ACC112 (cell line): ENCODE measurements around the gene ZNF486.
"Not testable (repeated sequence)": the region's sequence is repeated elsewhere in the genome, so short reads cannot be mapped to it uniquely, and the experiment has no call there.

Source experiments
- H2AFZ ChIP-seq: fragments of 200-600 bp; sonication (generic); one replicate; pipeline ENCODE4 v1.6.0; 2017; ENCODE audit warnings: antibody characterized with exemption, low read length; ENCODE audit not compliant: unreplicated experiment
- H3K27ac ChIP-seq: fragments of 200-600 bp; sonication (generic); 2 replicates; pipeline ENCODE4 v1.5.1; 2014; ENCODE audit warnings: low read depth, mild to moderate bottlenecking, antibody characterized with exemption, low read length, moderate library complexity
- H3K27me3 ChIP-seq: fragments of 200-600 bp; sonication (generic); 2 replicates; pipeline ENCODE4 v1.6.1; 2014; ENCODE audit warnings: mild to moderate bottlenecking, antibody characterized with exemption, low read length, moderate library complexity, mixed read lengths; ENCODE audit not compliant: insufficient read depth
- H3K36me3 ChIP-seq: fragments of 200-600 bp; sonication (generic); 2 replicates; pipeline ENCODE4 v1.6.1; 2016; ENCODE audit warnings: mild to moderate bottlenecking, antibody characterized with exemption, low read length, moderate library complexity, mixed read lengths; ENCODE audit not compliant: insufficient read depth
- H3K4me1 ChIP-seq: fragments of 200-600 bp; sonication (generic); one replicate; pipeline ENCODE4 v1.6.1; 2016; ENCODE audit warnings: low read length, mixed read lengths; ENCODE audit not compliant: insufficient read depth, unreplicated experiment, control insufficient read depth
- H3K4me3 ChIP-seq: fragments of 200-600 bp; sonication (generic); 2 replicates; pipeline ENCODE4 v1.5.1; 2014; ENCODE audit warnings: mild to moderate bottlenecking, low read depth, low read length
- H3K79me2 ChIP-seq: fragments of 200-600 bp; sonication (generic); one replicate; pipeline ENCODE4 v1.6.0; 2016; ENCODE audit warnings: low read length; ENCODE audit not compliant: control insufficient read depth, unreplicated experiment, insufficient read depth

ZNF486 gene

GRCh38 chr19:20165971-20166592 lies 932 bp upstream of the ZNF486 start:
- Histone ChIP-seq H3K36me3 (0 out of 2 replicates have a peak, but pooled peaks cover 6% of the 10 kb centered on the region), H3K27me3 (no peaks in the 10 kb centered on the region), H3K4me3 (no peak overlapping the region), H3K4me1 (no peaks in the 10 kb centered on the region), H3K79me2 (peaks cover 21% of the 10 kb centered on the region), H3K27ac (no peak overlapping the region), H2AFZ (no peak overlapping the region)

GRCh38 chr19:20167651-20168122 lies 673 bp downstream of the ZNF486 start:
- Histone ChIP-seq H3K36me3 (peaks cover 13% of the 10 kb centered on the region), H3K27ac (peak overlapping the region; percentile 82), H3K27me3 (no peaks in the 10 kb centered on the region), H2AFZ (peak overlapping the region; percentile 70), H3K79me2 (peaks cover 23% of the 10 kb centered on the region), H3K4me3 (peak overlapping the region; percentile 88), H3K4me1 (no peaks in the 10 kb centered on the region)

GRCh38 chr19:20171285-20171684 lies 4.3 kb downstream of the ZNF486 start:
- Histone ChIP-seq H3K27me3 (no peaks in the 10 kb centered on the region), H3K4me1 (no peaks in the 10 kb centered on the region), H3K27ac (no peak overlapping the region), H3K79me2 (peaks cover 33% of the 10 kb centered on the region), H3K36me3 (peaks cover 13% of the 10 kb centered on the region), H3K4me3 (no peak overlapping the region), H2AFZ (no peak overlapping the region)

- not testable (repeated sequence) for H3K36me3 ChIP-seq, H3K27me3 ChIP-seq, H3K4me3 ChIP-seq, H2AFZ ChIP-seq, H3K4me1 ChIP-seq, H3K27ac ChIP-seq
- peaks cover 13% of the 10 kb centered on the region for H3K79me2 ChIP-seq
Measured at GRCh38 chr19:20175848-20176247, 8.8 kb downstream of the ZNF486 start.

GRCh38 chr19:20179956-20180355 lies 12.9 kb downstream of the ZNF486 start:
- not testable (repeated sequence) for H3K36me3 ChIP-seq, H3K4me3 ChIP-seq, H3K4me1 ChIP-seq, H2AFZ ChIP-seq, H3K27ac ChIP-seq, H3K27me3 ChIP-seq, H3K79me2 ChIP-seq

- no peak overlapping the region for H2AFZ ChIP-seq
- no peaks in the 10 kb centered on the region for H3K27me3 ChIP-seq
- H3K79me2 ChIP-seq: no peaks in the 10 kb centered on the region
- no peak overlapping the region for H3K27ac ChIP-seq
- no peaks in the 10 kb centered on the region for H3K36me3 ChIP-seq
- no peaks in the 10 kb centered on the region for H3K4me1 ChIP-seq
- H3K4me3 ChIP-seq: no peak overlapping the region
Measured at GRCh38 chr19:20182222-20182785, 15.3 kb downstream of the ZNF486 start.

- Histone ChIP-seq H3K36me3 (peaks cover 19% of the 10 kb centered on the region), H3K27me3 (no peaks in the 10 kb centered on the region), H3K27ac (no peak overlapping the region), H3K4me3 (no peak overlapping the region), H3K79me2 (no peaks in the 10 kb centered on the region), H2AFZ (no peak overlapping the region), H3K4me1 (no peaks in the 10 kb centered on the region)
Measured at GRCh38 chr19:20186174-20186573, 19.2 kb downstream of the ZNF486 start.

GRCh38 chr19:20197747-20198146 lies 30.7 kb downstream of the ZNF486 start:
- H3K79me2 ChIP-seq: no peaks in the 10 kb centered on the region
- H3K4me3 ChIP-seq: no peak overlapping the region
- no peak overlapping the region for H2AFZ ChIP-seq
- peaks cover 43% of the 10 kb centered on the region for H3K36me3 ChIP-seq
- no peak overlapping the region for H3K27ac ChIP-seq
- H3K27me3 ChIP-seq: no peaks in the 10 kb centered on the region
- no peaks in the 10 kb centered on the region for H3K4me1 ChIP-seq

- Histone ChIP-seq H3K27me3 (no peaks in the 10 kb centered on the region), H3K36me3 (no peaks in the 10 kb centered on the region), H3K4me1 (no peaks in the 10 kb centered on the region)
Measured at GRCh38 chr19:20209051-20209450, 42.0 kb downstream of the ZNF486 start.

GRCh38 chr19:20214366-20214765 lies 47.4 kb downstream of the ZNF486 start:
- H3K27me3 ChIP-seq, H3K27ac ChIP-seq, H3K36me3 ChIP-seq, H3K4me3 ChIP-seq, H2AFZ ChIP-seq, H3K4me1 ChIP-seq, H3K79me2 ChIP-seq: not testable (repeated sequence)

More at GRCh38 chr19:20209051-20209450, 42.0 kb downstream of the ZNF486 start:
- H3K4me3 ChIP-seq: no peak overlapping the region
- no peak overlapping the region for H2AFZ ChIP-seq
- H3K27ac ChIP-seq: no peak overlapping the region
- H3K79me2 ChIP-seq: no peaks in the 10 kb centered on the region

GRCh38 chr19:20221605-20222004 lies 54.6 kb downstream of the ZNF486 start:
- H3K27ac ChIP-seq, H3K27me3 ChIP-seq, H3K4me1 ChIP-seq, H3K36me3 ChIP-seq, H3K4me3 ChIP-seq, H2AFZ ChIP-seq, H3K79me2 ChIP-seq: not testable (repeated sequence)
